Right renal cortex interstitium (tissue), 3 donors: ENCODE measurements around the gene LIMS1. TPM values are rescaled to one million over a fixed set of nuclear protein-coding genes. Genes with fewer than 3 reads are reported as not detected.
"Not testable (repeated sequence)": the region's sequence is repeated elsewhere in the genome, so short reads cannot be mapped to it uniquely, and the experiment has no call there.

Experiments used
- DNase-seq, 3 donors: peaks; one replicate each; pipeline ENCODE4 v3.0.0-alpha.2; 2013; ENCODE audit warnings: low read depth in 3 of 3, low spot score in 2 of 3
- polyA plus RNA-seq, 3 donors: library from polyadenylated mRNA; unstranded; fragments of 120-200 nt; gene quantifications; one replicate each; pipeline ENCODE4 v1.2.1, GENCODE V29; 2013; ENCODE audit not compliant: insufficient read length in 3 of 3

The LIMS1 gene
- polyA plus RNA-seq, 3 donors = 50.6 to 53.8 (median 53.1) TPM

- DNase-seq = no peak
These were observed 96.5 kb downstream of the LIMS1 start for GRCh38 chr2:108630567-108631405.

GRCh38 chr2:108632332-108633160, 98.3 kb downstream of the LIMS1 start:
- DNase-seq = no peak

- DNase-seq = no peak
These were observed 99.1 kb downstream of the LIMS1 start for GRCh38 chr2:108633409-108633808.

GRCh38 chr2:108634011-108634410, 99.7 kb downstream of the LIMS1 start:
- no peak for DNase-seq

- no peak for DNase-seq
These were observed 100.4 kb downstream of the LIMS1 start for GRCh38 chr2:108634576-108635160.

GRCh38 chr2:108635630-108636354, 101.5 kb downstream of the LIMS1 start:
- no peak for DNase-seq

- DNase-seq = no peak
These were observed 103.0 kb downstream of the LIMS1 start for GRCh38 chr2:108637304-108637669.

GRCh38 chr2:108640731-108641130, 106.5 kb downstream of the LIMS1 start:
- DNase-seq = no peak

- DNase-seq = no peak
These were observed 107.5 kb downstream of the LIMS1 start for GRCh38 chr2:108641756-108642155.

GRCh38 chr2:108643261-108643849, 109.1 kb downstream of the LIMS1 start:
- DNase-seq = no peak

GRCh38 chr2:108643862-108644261, 109.6 kb downstream of the LIMS1 start:
- DNase-seq = not testable (repeated sequence)

- DNase-seq = not testable (repeated sequence)
These were observed 110.2 kb downstream of the LIMS1 start for GRCh38 chr2:108644446-108644845.

GRCh38 chr2:108648796-108649195, 114.5 kb downstream of the LIMS1 start:
- not testable (repeated sequence) for DNase-seq

GRCh38 chr2:108650465-108650864, 116.2 kb downstream of the LIMS1 start:
- not testable (repeated sequence) for DNase-seq

- not testable (repeated sequence) for DNase-seq
These were observed 117.2 kb downstream of the LIMS1 start for GRCh38 chr2:108651468-108651867.

GRCh38 chr2:108652187-108652931, 118.1 kb downstream of the LIMS1 start:
- not testable (repeated sequence) for DNase-seq

GRCh38 chr2:108653425-108653824, 119.2 kb downstream of the LIMS1 start:
- DNase-seq = not testable (repeated sequence)

- not testable (repeated sequence) for DNase-seq
These were observed 119.6 kb downstream of the LIMS1 start for GRCh38 chr2:108653849-108654248.

- DNase-seq = peak in 2 of 3 donors; percentile 40 to 42
These were observed 120.4 kb downstream of the LIMS1 start for GRCh38 chr2:108654521-108655125.
